ENCODE data around the gene NOX1. TPM values are rescaled to one million over a fixed set of nuclear protein-coding genes. Genes with fewer than 3 reads are reported as not detected.

NOX1 gene
- polyA plus RNA-seq, 1 donor (not counting 4 experiments of a cell fraction or from before 2014, with no cell fraction given): not detected

DNA sequence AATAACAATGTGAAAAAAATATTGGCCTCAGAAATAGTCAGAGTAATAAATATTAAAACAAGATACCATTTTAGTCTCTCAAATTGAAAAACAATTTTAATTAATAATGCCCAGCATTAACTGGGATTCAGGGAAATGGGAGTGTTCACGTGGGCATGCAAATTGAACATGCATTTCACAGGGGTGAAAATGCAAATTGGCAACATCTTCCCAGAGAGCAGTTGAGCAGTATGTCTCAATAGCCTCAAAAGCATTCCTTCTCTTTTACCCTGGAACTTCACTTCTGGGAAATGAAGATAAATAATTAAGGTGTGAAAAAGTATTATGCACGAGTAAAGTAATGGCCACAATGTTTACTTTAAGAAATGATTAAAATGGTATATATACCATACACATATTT lies 21.3 kb downstream of the NOX1 start:
- Histone ChIP-seq H3K36me3 (ENCODE audit: control insufficient read depth in 2 of 2, extremely low read depth in 1 of 2, insufficient read depth in 2 of 2, low read length in 2 of 2) (no peaks in the 10 kb centered on the region), H3K9me1 (ENCODE audit: control insufficient read depth, extremely low read depth, insufficient read depth, low read length) (no peaks in the 10 kb centered on the region), H3K4me2 (ENCODE audit: control insufficient read depth, extremely low read depth, insufficient read depth, low read depth, low read length) (no peak overlapping the region), H3K4me3 (ENCODE audit: control insufficient read depth in 2 of 3, extremely low read depth in 1 of 3, insufficient read depth in 2 of 3, low read depth in 1 of 3, low read length in 3 of 3) (no peak overlapping the region), H2AFZ (ENCODE audit: control insufficient read depth, low read length) (no peak overlapping the region), H4K20me1 (ENCODE audit: control insufficient read depth, extremely low read depth, insufficient read depth, low read length) (no peaks in the 10 kb centered on the region), H3K9ac (ENCODE audit: control insufficient read depth, extremely low read depth, insufficient read depth, low read length) (no peak overlapping the region), H3K27me3 (ENCODE audit: control insufficient read depth, extremely low read depth, insufficient read depth, low read length) (no peaks in the 10 kb centered on the region), H3K4me1 (ENCODE audit: control insufficient read depth, extremely low read depth, insufficient read depth, low read length) (no peaks in the 10 kb centered on the region), H3K79me2 (ENCODE audit: control insufficient read depth, insufficient read depth, low read length) (no peaks in the 10 kb centered on the region), H3K9me3 (ENCODE audit: control insufficient read depth, low read depth, low read length) (no peaks in the 10 kb centered on the region), H3K27ac (ENCODE audit: control insufficient read depth, insufficient read depth, low read length) (no peak overlapping the region)
- FAIRE-seq: no peak
- TF ChIP-seq CTCF (optimal IDR thresholded peaks at IDR 0.05 in 1 of 3, IDR thresholded peaks at IDR 0.05 in 1 of 3, conservative IDR thresholded peaks at IDR 0.05 in 1 of 3; ENCODE audit: extremely low read depth in 1 of 3, insufficient read depth in 2 of 3, low read length in 3 of 3): no peak
- TF ChIP-seq EZH2 (IDR thresholded peaks at IDR 0.05; ENCODE audit: low read length): no peak
- no peak for DNase-seq (ENCODE audit: low read depth, low spot score)
- dilution Hi-C loops (cut with MboI; ENCODE audit: extremely low pct_ligation_motif_present, low sequenced_read_pairs): no loop called here

DNA sequence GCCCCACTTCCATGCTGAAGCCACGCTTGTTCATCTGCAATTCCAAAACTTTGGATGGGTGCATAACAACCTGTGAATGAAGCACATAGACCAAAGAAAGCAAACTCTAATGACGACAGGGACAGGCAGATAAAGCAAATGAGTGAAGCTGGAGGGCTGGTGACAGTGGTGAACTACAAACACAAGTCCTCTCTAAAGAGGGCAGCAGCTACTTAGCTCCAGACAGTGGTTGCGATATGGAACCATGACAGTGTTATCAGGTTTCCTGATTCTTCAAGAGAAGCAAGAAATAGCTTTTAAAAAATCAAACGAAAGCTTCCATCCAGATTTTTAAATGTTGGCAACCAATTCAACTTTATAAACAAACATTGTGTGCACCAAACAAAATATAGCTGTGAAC lies 23.8 kb downstream of the NOX1 start:
- no peaks in the 10 kb centered on the region for H4K20me1 ChIP-seq (ENCODE audit: control insufficient read depth, extremely low read depth, insufficient read depth, low read length)
- no peak for TF ChIP-seq CTCF (optimal IDR thresholded peaks at IDR 0.05 in 1 of 3, IDR thresholded peaks at IDR 0.05 in 1 of 3, conservative IDR thresholded peaks at IDR 0.05 in 1 of 3; ENCODE audit: extremely low read depth in 1 of 3, insufficient read depth in 2 of 3, low read length in 3 of 3)
- no peak for TF ChIP-seq EZH2 (IDR thresholded peaks at IDR 0.05; ENCODE audit: low read length)
- H3K36me3 ChIP-seq (ENCODE audit: control insufficient read depth in 2 of 2, extremely low read depth in 1 of 2, insufficient read depth in 2 of 2, low read length in 2 of 2): no peaks in the 10 kb centered on the region
- H3K4me3 ChIP-seq (ENCODE audit: control insufficient read depth in 2 of 3, extremely low read depth in 1 of 3, insufficient read depth in 2 of 3, low read depth in 1 of 3, low read length in 3 of 3): no peak overlapping the region
- no peaks in the 10 kb centered on the region for H3K27me3 ChIP-seq (ENCODE audit: control insufficient read depth, extremely low read depth, insufficient read depth, low read length)
- no peaks in the 10 kb centered on the region for H3K9me1 ChIP-seq (ENCODE audit: control insufficient read depth, extremely low read depth, insufficient read depth, low read length)
- H3K9ac ChIP-seq (ENCODE audit: control insufficient read depth, extremely low read depth, insufficient read depth, low read length): no peak overlapping the region
- H3K79me2 ChIP-seq (ENCODE audit: control insufficient read depth, insufficient read depth, low read length): no peaks in the 10 kb centered on the region
- DNase-seq (ENCODE audit: low read depth, low spot score): no peak
- H3K9me3 ChIP-seq (ENCODE audit: control insufficient read depth, low read depth, low read length): no peaks in the 10 kb centered on the region
- no peak overlapping the region for H3K27ac ChIP-seq (ENCODE audit: control insufficient read depth, insufficient read depth, low read length)
- H3K4me1 ChIP-seq (ENCODE audit: control insufficient read depth, extremely low read depth, insufficient read depth, low read length): no peaks in the 10 kb centered on the region
- no peak for FAIRE-seq
- H3K4me2 ChIP-seq (ENCODE audit: control insufficient read depth, extremely low read depth, insufficient read depth, low read depth, low read length): no peak overlapping the region
- no peak overlapping the region for H2AFZ ChIP-seq (ENCODE audit: control insufficient read depth, low read length)
- dilution Hi-C loops (cut with MboI; ENCODE audit: extremely low pct_ligation_motif_present, low sequenced_read_pairs): no loop called here
